Stomach (tissue), 9 donors: Measurements from ENCODE around the gene GALNT17. TPM values are rescaled to one million over a fixed set of nuclear protein-coding genes. Genes with fewer than 3 reads are reported as not detected.
A peak's percentile ranks its signal among the peaks of the same experiment; 100 is the strongest.

Experiments used
- DNase-seq, 2 donors: peaks; one replicate each; pipeline versions ENCODE4 v3.0.0 to v3.0.0-alpha.2; 2013 to 2019
- H3K27ac ChIP-seq, 5 donors: fragments of 200-600 bp in 4 of 5; sonication (generic) in 4 of 5; one replicate each; pipeline ENCODE4 v1.5.1; 2013 to 2019; ENCODE audit warnings: mild to moderate bottlenecking in 1 of 5, moderate library complexity in 1 of 5
- H3K27me3 ChIP-seq, 3 donors: fragments of 200-600 bp; sonication (generic); one replicate each; pipeline ENCODE4 v1.5.1; 2017 to 2019; ENCODE audit warnings: mixed run types in 1 of 3
- H3K36me3 ChIP-seq, 4 donors: fragments of 200-600 bp; sonication (generic); 1 replicate in 3 of 4; 2 replicates in 1 of 4; pipeline ENCODE4 v1.5.1; 2016 to 2019
- H3K4me1 ChIP-seq, 4 donors: fragments of 200-600 bp; sonication (generic); one replicate each; pipeline ENCODE4 v1.5.1; 2016 to 2019
- H3K4me3 ChIP-seq, 4 donors: fragments of 200-600 bp; sonication (generic) in 3 of 4; one replicate each; pipeline ENCODE4 v1.5.1; 2016 to 2019; ENCODE audit warnings: mild to moderate bottlenecking in 1 of 4
- H3K9me3 ChIP-seq, 4 donors: fragments of 200-600 bp; sonication (generic); one replicate each; pipeline ENCODE4 v1.5.1; 2016 to 2019
- CTCF ChIP-seq, 7 experiments: fragments of 450-650 bp in 4 of 7; fragments of 200-600 bp in 3 of 7; sonication (generic) in 3 of 7; IDR thresholded peaks; one replicate each; pipeline ENCODE4 v1.5.1; 2016 to 2019; ENCODE audit warnings: antibody characterized with exemption in 7 of 7, control low read depth in 2 of 7, mild to moderate bottlenecking in 1 of 7
- EP300 ChIP-seq: sonication (generic); formaldehyde crosslinking; IDR thresholded peaks from one replicate; pipeline ENCODE4 v1.6.1; 2017; ENCODE audit warnings: antibody characterized with exemption
- POLR2A ChIP-seq, 4 donors: fragments of 450-650 bp; IDR thresholded peaks; one replicate each; pipeline ENCODE4 v1.6.1; 2016; ENCODE audit warnings: antibody characterized with exemption in 4 of 4, control low read depth in 2 of 4, mild to moderate bottlenecking in 1 of 4, moderate library complexity in 1 of 4
- POLR2AphosphoS5 ChIP-seq, 3 donors: sonication (generic); formaldehyde crosslinking; IDR thresholded peaks; one replicate each; pipeline ENCODE4 v1.6.1; 2016; ENCODE audit warnings: antibody characterized with exemption in 3 of 3
- WGBS, 5 donors: extraction: QIAGEN DNeasy Blood & Tissue Kit in 3 of 5; methylation state at CpG; one replicate each; pipeline versions ENCODE4 v1.1.5 to v1.1.7; 2013 to 2018; 5-methylcytosine and 5-hydroxymethylcytosine counted together
- intact Hi-C: fragments of 100-400 bp; cut with DNase I; formaldehyde crosslinking; loops from one replicate; pipeline ENCODE4 v1.15.1; 2023; ENCODE audit warnings: low total_unique reads
- polyA plus RNA-seq, 3 donors: library from polyadenylated mRNA; stranded (reverse); fragments of 200-250 nt; gene quantifications; one replicate each; pipeline ENCODE4 v1.2.3, GENCODE V29; 2013
- total RNA-seq, 5 donors: library from RNA; depleted of rRNA; stranded (reverse); fragments of >200 nt; gene quantifications; one replicate each; pipeline versions ENCODE4 v1.1.0 to v1.2.3, GENCODE V29; 2014 to 2016
- donor health status: healthy with polysubstance abuse.
- donor health status: Bipolar disorder and iron deficiency.
- donor health status: healthy.

Gene GALNT17
- total and polyA plus RNA-seq, 8 donors, result 0.76 to 12.5 (median 1.6) TPM; not detected in 1

DNA sequence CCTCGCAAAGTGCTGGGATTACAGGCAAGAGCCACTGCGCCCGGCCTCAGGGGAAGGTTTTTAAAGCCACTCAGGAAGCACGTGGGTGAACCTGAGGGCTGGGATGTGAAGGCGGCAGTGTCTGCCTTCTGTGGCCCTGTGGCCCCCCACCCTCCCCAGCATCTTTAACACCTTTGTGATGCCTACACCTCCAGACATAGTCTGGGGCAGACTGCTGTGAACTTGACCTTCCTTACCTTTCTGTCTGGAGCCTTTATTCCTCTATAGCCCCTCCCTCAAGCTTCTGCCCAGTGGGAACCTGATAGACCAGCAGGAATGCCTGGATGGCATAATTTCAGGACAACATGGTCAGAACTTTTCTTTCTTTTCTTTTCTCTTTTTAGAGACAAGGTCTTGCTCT, 550.2 kb downstream of the GALNT17 start:
- H3K27ac ChIP-seq, result no peak overlapping the region
- H3K36me3 ChIP-seq, result no peaks in the 10 kb centered on the region
- no peaks in the 10 kb centered on the region for H3K9me3 ChIP-seq
- no peaks in the 10 kb centered on the region for H3K4me1 ChIP-seq
- H3K27me3 ChIP-seq, result no peaks in the 10 kb centered on the region
- DNase-seq, result no peak
- intact Hi-C loops, result no loop called here
- 76 to 90% (median 82%) methylated on average over 4 to 5 of the region's 5 CpGs for WGBS, 5 donors
- H3K4me3 ChIP-seq, result no peak overlapping the region
- TF ChIP-seq CTCF (IDR thresholded peaks at IDR 0.05) (no peak), POLR2AphosphoS5 (IDR thresholded peaks at IDR 0.05) (no peak), POLR2A (IDR thresholded peaks at IDR 0.05) (no peak), EP300 (no peak)

- Histone ChIP-seq H3K4me3 (no peak overlapping the region), H3K27me3 (no peaks in the 10 kb centered on the region), H3K4me1 (no peaks in the 10 kb centered on the region), H3K27ac (peak overlapping the region in 3 of 5 donors; percentile 2 to 74 (median 53)), H3K36me3 (no peaks in the 10 kb centered on the region), H3K9me3 (no peaks in the 10 kb centered on the region)
- 35 to 45% (median 39%) methylated on average over 21 of the region's 21 CpGs for WGBS, 5 donors
- TF ChIP-seq POLR2A (IDR thresholded peaks at IDR 0.05), result no peak
- no peak for TF ChIP-seq POLR2AphosphoS5 (IDR thresholded peaks at IDR 0.05)
- TF ChIP-seq EP300, result no peak
- no peak for TF ChIP-seq CTCF (IDR thresholded peaks at IDR 0.05)
- DNase-seq, result peak in 1 of 2 donors; percentile 72
- intact Hi-C loops, result no loop called here
Observed at GRCh38 chr7:71682841-71683781, 551.2 kb downstream of the GALNT17 start.

DNA sequence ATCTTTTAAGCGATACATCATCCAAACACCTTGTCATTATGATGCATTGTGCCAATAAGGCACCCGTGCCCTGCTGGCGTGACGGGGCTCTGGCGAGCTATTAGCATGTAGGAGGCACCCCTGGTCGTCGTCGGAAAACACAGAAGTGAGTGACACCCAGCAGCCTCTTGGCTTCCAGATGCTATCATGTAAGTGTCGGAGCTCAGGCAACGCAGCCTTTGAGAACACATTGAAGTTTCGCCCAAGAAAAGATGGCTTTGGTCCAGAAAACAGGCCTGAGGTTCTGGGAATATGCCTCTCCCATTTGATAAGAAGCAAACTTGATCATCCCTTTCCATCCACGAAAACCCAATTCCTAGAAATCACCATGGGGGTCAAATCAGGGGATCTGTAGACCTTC, 555.3 kb downstream of the GALNT17 start:
- no peaks in the 10 kb centered on the region for H3K4me1 ChIP-seq
- no peaks in the 10 kb centered on the region for H3K9me3 ChIP-seq
- intact Hi-C loops, result no loop called here
- TF ChIP-seq CTCF (IDR thresholded peaks at IDR 0.05) (no peak), EP300 (no peak), POLR2A (IDR thresholded peaks at IDR 0.05) (no peak), POLR2AphosphoS5 (IDR thresholded peaks at IDR 0.05) (no peak)
- H3K27me3 ChIP-seq, result no peaks in the 10 kb centered on the region
- DNase-seq, result no peak
- WGBS, 5 donors, result 80 to 88% (median 88%) methylated on average over 12 of the region's 12 CpGs
- no peak overlapping the region for H3K4me3 ChIP-seq
- no peak overlapping the region for H3K27ac ChIP-seq
- no peaks in the 10 kb centered on the region for H3K36me3 ChIP-seq

GRCh38 chr7:71687831-71688599, 556.1 kb downstream of the GALNT17 start:
- WGBS, 5 donors, result 59 to 70% (median 66%) methylated on average over 11 of the region's 11 CpGs

More at GRCh38 chr7:71687831-71688599, 556.1 kb downstream of the GALNT17 start:
- Histone ChIP-seq H3K27ac (no peak overlapping the region), H3K27me3 (no peaks in the 10 kb centered on the region), H3K36me3 (no peaks in the 10 kb centered on the region), H3K4me3 (no peak overlapping the region), H3K4me1 (no peaks in the 10 kb centered on the region), H3K9me3 (no peaks in the 10 kb centered on the region)
- intact Hi-C loops, result no loop called here
- no peak for TF ChIP-seq CTCF (IDR thresholded peaks at IDR 0.05)
- no peak for TF ChIP-seq POLR2AphosphoS5 (IDR thresholded peaks at IDR 0.05)
- TF ChIP-seq EP300, result no peak
- TF ChIP-seq POLR2A (IDR thresholded peaks at IDR 0.05), result no peak
- DNase-seq, result no peak
